ENCODE measurements around the gene RRP8.

The RRP8 gene

GRCh38 chr11:6565988-6566703 is 37.3 kb downstream of the RRP8 start:
- DNase-seq (ENCODE audit: low read depth, low spot score), result no peak
- Histone ChIP-seq H3K9me3 (ENCODE audit: insufficient read depth, low read length) (no peaks in the 10 kb centered on the region), H3K9ac (ENCODE audit: insufficient read length, low read depth) (no peak overlapping the region), H3K4me1 (ENCODE audit: insufficient read depth, insufficient read length) (peaks cover 8% of the 10 kb centered on the region), H3K36me3 (ENCODE audit: insufficient read depth, insufficient read length, low read length) (peaks cover 5% of the 10 kb centered on the region), H3K4me3 (ENCODE audit: insufficient read length, low read depth) (no peak overlapping the region), H3K27me3 (ENCODE audit: insufficient read depth, insufficient read length) (no peaks in the 10 kb centered on the region)
- TF ChIP-seq YY1 (IDR thresholded peaks at IDR 0.05; ENCODE audit: insufficient read depth, insufficient read length) (no peak), ZNF274 (IDR thresholded peaks at IDR 0.05; ENCODE audit: low read depth, low read length) (no peak), SUZ12 (IDR thresholded peaks at IDR 0.05; ENCODE audit: extremely low read depth, insufficient read depth, insufficient read length) (no peak)

GRCh38 chr11:6565325-6565724 is 38.1 kb downstream of the RRP8 start:
- Histone ChIP-seq H3K27me3 (ENCODE audit: insufficient read depth, insufficient read length) (no peaks in the 10 kb centered on the region), H3K9ac (ENCODE audit: insufficient read length, low read depth) (no peak overlapping the region), H3K9me3 (ENCODE audit: insufficient read depth, low read length) (no peaks in the 10 kb centered on the region), H3K4me1 (ENCODE audit: insufficient read depth, insufficient read length) (peaks cover 8% of the 10 kb centered on the region), H3K4me3 (ENCODE audit: insufficient read length, low read depth) (no peak overlapping the region), H3K36me3 (ENCODE audit: insufficient read depth, insufficient read length, low read length) (peaks cover 5% of the 10 kb centered on the region)
- DNase-seq (ENCODE audit: low read depth, low spot score), result no peak
- TF ChIP-seq SUZ12 (IDR thresholded peaks at IDR 0.05; ENCODE audit: extremely low read depth, insufficient read depth, insufficient read length) (no peak), ZNF274 (IDR thresholded peaks at IDR 0.05; ENCODE audit: low read depth, low read length) (no peak), YY1 (IDR thresholded peaks at IDR 0.05; ENCODE audit: insufficient read depth, insufficient read length) (no peak)

GRCh38 chr11:6563667-6564066 is 39.7 kb downstream of the RRP8 start:
- Histone ChIP-seq H3K4me3 (ENCODE audit: insufficient read length, low read depth) (no peak overlapping the region), H3K9ac (ENCODE audit: insufficient read length, low read depth) (no peak overlapping the region), H3K4me1 (ENCODE audit: insufficient read depth, insufficient read length) (peaks cover 8% of the 10 kb centered on the region), H3K36me3 (ENCODE audit: insufficient read depth, insufficient read length, low read length) (peaks cover 5% of the 10 kb centered on the region), H3K9me3 (ENCODE audit: insufficient read depth, low read length) (no peaks in the 10 kb centered on the region), H3K27me3 (ENCODE audit: insufficient read depth, insufficient read length) (no peaks in the 10 kb centered on the region)
- DNase-seq (ENCODE audit: low read depth, low spot score), result no peak
- no peak for TF ChIP-seq ZNF274 (IDR thresholded peaks at IDR 0.05; ENCODE audit: low read depth, low read length)

DNA sequence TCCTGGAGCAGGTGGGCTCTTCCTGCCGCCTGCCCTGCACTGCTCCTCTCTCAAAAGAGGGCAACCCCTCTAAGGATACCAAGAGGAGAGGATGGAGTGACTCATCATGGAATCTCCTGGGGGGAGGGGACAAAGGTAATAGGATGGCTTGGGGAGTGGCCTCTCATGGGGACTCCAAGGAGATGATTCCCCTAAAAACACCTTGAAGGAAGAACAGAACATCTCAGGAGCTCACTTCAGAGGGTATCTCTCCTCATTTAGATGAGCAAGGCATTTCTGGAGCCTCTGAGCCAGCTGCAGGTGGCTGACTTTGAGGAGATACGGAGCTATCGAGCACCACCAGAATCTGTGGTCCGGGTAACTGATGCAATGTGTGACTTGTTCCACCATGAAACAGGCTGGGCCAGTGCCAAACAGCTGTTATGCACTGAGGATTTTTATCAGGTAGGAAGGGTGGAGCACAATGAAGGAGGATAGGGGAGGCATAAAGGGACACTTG is 40.2 kb downstream of the RRP8 start:
- TF ChIP-seq ZNF274 (IDR thresholded peaks at IDR 0.05; ENCODE audit: low read depth, low read length) (no peak), YY1 (IDR thresholded peaks at IDR 0.05; ENCODE audit: insufficient read depth, insufficient read length) (no peak), SUZ12 (IDR thresholded peaks at IDR 0.05; ENCODE audit: extremely low read depth, insufficient read depth, insufficient read length) (no peak)

GRCh38 chr11:6561288-6561687 is 42.1 kb downstream of the RRP8 start:
- H3K4me1 ChIP-seq (ENCODE audit: insufficient read depth, insufficient read length), result peaks cover 8% of the 10 kb centered on the region
- no peaks in the 10 kb centered on the region for H3K9me3 ChIP-seq (ENCODE audit: insufficient read depth, low read length)
- H3K36me3 ChIP-seq (ENCODE audit: insufficient read depth, insufficient read length, low read length), result peaks cover 3% of the 10 kb centered on the region
- no peaks in the 10 kb centered on the region for H3K27me3 ChIP-seq (ENCODE audit: insufficient read depth, insufficient read length)
- TF ChIP-seq ZNF274 (IDR thresholded peaks at IDR 0.05; ENCODE audit: low read depth, low read length), result no peak
- no peak for TF ChIP-seq YY1 (IDR thresholded peaks at IDR 0.05; ENCODE audit: insufficient read depth, insufficient read length)
- DNase-seq (ENCODE audit: low read depth, low spot score), result no peak
- H3K4me3 ChIP-seq (ENCODE audit: insufficient read length, low read depth), result no peak overlapping the region
- H3K9ac ChIP-seq (ENCODE audit: insufficient read length, low read depth), result no peak overlapping the region

More for the DNA sequence above, 40.2 kb downstream of the RRP8 start:
- H3K9me3 ChIP-seq (ENCODE audit: insufficient read depth, low read length), result no peaks in the 10 kb centered on the region
- peaks cover 8% of the 10 kb centered on the region for H3K4me1 ChIP-seq (ENCODE audit: insufficient read depth, insufficient read length)
- H3K36me3 ChIP-seq (ENCODE audit: insufficient read depth, insufficient read length, low read length), result peaks cover 5% of the 10 kb centered on the region
- H3K9ac ChIP-seq (ENCODE audit: insufficient read length, low read depth), result no peak overlapping the region
- no peaks in the 10 kb centered on the region for H3K27me3 ChIP-seq (ENCODE audit: insufficient read depth, insufficient read length)
- H3K4me3 ChIP-seq (ENCODE audit: insufficient read length, low read depth), result no peak overlapping the region
- no peak for DNase-seq (ENCODE audit: low read depth, low spot score)

DNA sequence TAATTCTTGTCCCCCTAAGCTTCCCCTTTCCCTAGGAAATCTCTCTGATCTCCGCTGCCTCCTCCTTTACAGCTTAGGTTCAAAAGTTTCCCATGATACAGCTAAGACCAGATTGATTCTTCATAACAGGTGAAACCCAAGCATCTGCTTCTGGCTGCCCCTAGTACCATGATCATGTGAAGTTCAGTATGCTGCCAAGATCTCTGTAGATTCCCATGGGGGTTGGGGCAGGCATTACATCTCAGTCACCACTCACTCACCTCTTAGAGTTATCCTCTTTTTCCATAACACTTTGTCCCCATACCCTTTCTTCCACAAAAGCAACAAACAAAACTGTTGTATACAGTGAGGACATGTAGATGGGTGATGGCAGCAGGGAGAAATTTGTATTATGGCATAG is 44.0 kb downstream of the RRP8 start:
- peaks cover 8% of the 10 kb centered on the region for H3K4me1 ChIP-seq (ENCODE audit: insufficient read depth, insufficient read length)
- H3K4me3 ChIP-seq (ENCODE audit: insufficient read length, low read depth), result no peak overlapping the region
- no peaks in the 10 kb centered on the region for H3K27me3 ChIP-seq (ENCODE audit: insufficient read depth, insufficient read length)
- no peak overlapping the region for H3K9ac ChIP-seq (ENCODE audit: insufficient read length, low read depth)
- TF ChIP-seq ZNF274 (IDR thresholded peaks at IDR 0.05; ENCODE audit: low read depth, low read length), result no peak
- TF ChIP-seq YY1 (IDR thresholded peaks at IDR 0.05; ENCODE audit: insufficient read depth, insufficient read length), result no peak
- no peak for TF ChIP-seq SUZ12 (IDR thresholded peaks at IDR 0.05; ENCODE audit: extremely low read depth, insufficient read depth, insufficient read length)
- H3K9me3 ChIP-seq (ENCODE audit: insufficient read depth, low read length), result no peaks in the 10 kb centered on the region
- H3K36me3 ChIP-seq (ENCODE audit: insufficient read depth, insufficient read length, low read length), result peaks cover 3% of the 10 kb centered on the region
- no peak for DNase-seq (ENCODE audit: low read depth, low spot score)

DNA sequence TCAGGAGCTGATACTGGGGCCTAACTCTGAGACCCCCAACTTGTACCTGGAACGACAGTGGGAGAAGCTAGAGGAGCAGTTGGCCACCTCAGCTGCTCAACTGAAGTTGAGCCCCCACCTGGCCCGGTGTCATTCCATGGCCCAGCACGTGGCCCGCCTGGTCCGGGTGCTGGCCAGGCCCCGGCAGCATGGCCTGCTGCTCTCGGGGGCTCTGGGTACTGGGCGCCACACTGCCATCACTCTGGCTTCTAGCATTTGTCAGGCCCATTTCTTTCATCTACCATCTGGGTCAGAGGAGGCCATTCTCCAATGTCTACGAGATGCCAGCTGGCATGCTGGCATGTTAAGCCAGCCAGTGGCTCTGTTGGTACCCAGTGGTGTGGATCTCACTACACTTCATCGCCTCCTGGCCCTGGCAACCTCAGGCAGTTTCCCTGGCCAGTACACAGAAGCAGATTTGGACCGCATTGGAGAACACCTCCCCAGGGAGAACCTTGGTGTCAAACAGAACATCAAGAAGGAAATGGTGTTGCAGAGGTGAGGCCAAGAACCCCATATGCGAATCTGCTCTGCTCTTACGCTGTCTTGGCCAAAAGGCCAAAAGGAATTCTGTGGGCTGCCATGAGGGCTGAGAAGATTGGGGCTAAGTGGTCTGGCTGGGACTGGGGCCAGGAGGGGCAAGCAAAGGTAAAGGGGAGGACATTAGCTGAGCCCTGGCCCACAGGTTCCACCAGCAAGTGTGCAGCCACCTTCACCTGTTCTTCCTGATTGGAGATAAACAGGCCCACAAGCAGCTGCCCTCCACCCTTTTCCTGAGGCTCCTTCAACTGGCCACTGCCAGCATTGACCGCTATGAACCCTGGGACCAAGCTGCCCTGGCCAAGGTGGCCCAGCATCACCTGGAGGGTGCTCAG is 45.4 kb downstream of the RRP8 start:
- no peaks in the 10 kb centered on the region for H3K4me1 ChIP-seq (ENCODE audit: insufficient read depth, insufficient read length)
- peaks cover 3% of the 10 kb centered on the region for H3K36me3 ChIP-seq (ENCODE audit: insufficient read depth, insufficient read length, low read length)
- no peak for DNase-seq (ENCODE audit: low read depth, low spot score)
- no peak for TF ChIP-seq YY1 (IDR thresholded peaks at IDR 0.05; ENCODE audit: insufficient read depth, insufficient read length)
- no peak for TF ChIP-seq SUZ12 (IDR thresholded peaks at IDR 0.05; ENCODE audit: extremely low read depth, insufficient read depth, insufficient read length)
- no peak for TF ChIP-seq ZNF274 (IDR thresholded peaks at IDR 0.05; ENCODE audit: low read depth, low read length)
- no peaks in the 10 kb centered on the region for H3K9me3 ChIP-seq (ENCODE audit: insufficient read depth, low read length)
- H3K27me3 ChIP-seq (ENCODE audit: insufficient read depth, insufficient read length), result no peaks in the 10 kb centered on the region
- no peak overlapping the region for H3K9ac ChIP-seq (ENCODE audit: insufficient read length, low read depth)
- H3K4me3 ChIP-seq (ENCODE audit: insufficient read length, low read depth), result no peak overlapping the region

Measured in NT2/D1 (cell line).